SK-N-MC (cell line): ENCODE data around the gene OCEL1.

Source experiments
- DNase-seq: peaks from one replicate; pipeline ENCODE4 v3.0.0-alpha.2; 2011; ENCODE audit warnings: low read depth, low spot score
- H3K27ac ChIP-seq: fragments of 200-600 bp; sonication (generic); 2 replicates; pipeline ENCODE4 v1.5.1; 2016; ENCODE audit warnings: mixed run types
- H3K36me3 ChIP-seq: fragments of 200-600 bp; sonication (generic); 2 replicates; pipeline ENCODE4 v1.6.1; 2017; ENCODE audit warnings: antibody characterized with exemption, low read length, mixed read lengths; ENCODE audit not compliant: insufficient read depth
- H3K4me3 ChIP-seq: fragments of 200-600 bp; sonication (generic); 2 replicates; pipeline ENCODE4 v1.5.1; 2016
- H3K9ac ChIP-seq: fragments of 200-600 bp; sonication (generic); 2 replicates; pipeline ENCODE4 v1.8.0; 2017; ENCODE audit warnings: mixed run types, mixed read lengths; ENCODE audit not compliant: insufficient read length
- H3K9me3 ChIP-seq: fragments of 200-600 bp; sonication (generic); 2 replicates; pipeline ENCODE4 v1.6.1; 2017; ENCODE audit warnings: low read depth, mild to moderate bottlenecking, antibody characterized with exemption, low read length, moderate library complexity, mixed read lengths
- EZH2 ChIP-seq: fragments of 200-600 bp; sonication (generic); IDR thresholded peaks from one replicate; pipeline ENCODE4 v1.6.1; 2017; ENCODE audit warnings: antibody characterized with exemption
- FOXP2 ChIP-seq: optimal IDR thresholded peaks from 2 replicates; pipeline ENCODE3; 2011; ENCODE audit warnings: mild to moderate bottlenecking, moderate library complexity; ENCODE audit not compliant: insufficient read depth; ENCODE audit errors: extremely low read length, control extremely low read depth
- POLR2AphosphoS5 ChIP-seq: IDR thresholded peaks from 2 replicates; pipeline ENCODE4 v1.6.1; 2012; ENCODE audit warnings: mild to moderate bottlenecking, low read depth, low read length, borderline replicate concordance

Gene OCEL1

DNA sequence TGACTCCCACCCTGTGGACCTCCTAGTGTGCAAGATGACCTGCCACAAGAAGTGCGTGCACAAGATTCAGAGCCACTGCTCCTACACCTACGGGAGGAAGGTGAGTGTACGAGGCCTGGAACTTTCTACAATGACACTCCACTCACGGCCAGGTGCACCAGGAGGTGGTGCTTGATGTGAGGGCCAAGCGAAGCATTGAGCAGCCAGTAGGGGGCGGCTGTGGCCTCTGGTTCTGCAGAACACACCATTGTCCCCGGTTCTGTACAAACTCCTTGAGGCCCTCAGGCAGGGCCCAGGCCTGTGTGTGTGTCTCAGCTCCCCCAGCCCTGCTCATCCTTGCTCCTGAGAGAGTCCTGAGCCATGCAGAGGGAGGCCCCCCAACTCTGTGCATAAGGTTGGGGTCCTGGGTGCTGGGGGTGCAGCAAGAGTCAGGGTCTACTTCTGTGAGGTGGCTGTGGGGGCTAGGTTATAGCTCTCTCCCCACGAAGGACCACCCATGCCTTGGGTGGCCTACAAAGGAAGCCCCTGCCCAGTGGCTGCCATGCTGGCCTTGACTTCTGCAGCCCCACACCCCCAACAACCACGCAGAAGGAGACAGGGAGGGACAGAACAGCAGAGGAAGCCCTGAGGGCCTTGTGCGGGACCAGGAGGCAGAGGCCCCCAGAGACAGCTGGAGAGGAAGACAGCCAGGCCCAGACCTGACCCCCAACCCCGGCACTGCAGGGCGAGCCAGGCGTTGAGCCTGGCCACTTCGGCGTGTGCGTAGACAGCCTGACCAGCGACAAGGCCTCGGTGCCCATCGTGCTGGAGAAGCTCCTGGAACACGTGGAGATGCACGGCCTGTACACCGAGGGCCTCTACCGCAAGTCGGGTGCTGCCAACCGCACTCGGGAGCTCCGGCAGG lies 20.5 kb upstream of the OCEL1 start:
- H3K27ac ChIP-seq: no peak overlapping the region
- no peak for DNase-seq
- TF ChIP-seq FOXP2 (no peak), EZH2 (no peak), POLR2AphosphoS5 (no peak)
- no peak overlapping the region for H3K4me3 ChIP-seq
- H3K36me3 ChIP-seq: peaks cover 10% of the 10 kb centered on the region; the same call in 1 of the 2 replicates
- no peak overlapping the region for H3K9ac ChIP-seq
- no peaks in the 10 kb centered on the region for H3K9me3 ChIP-seq

DNA sequence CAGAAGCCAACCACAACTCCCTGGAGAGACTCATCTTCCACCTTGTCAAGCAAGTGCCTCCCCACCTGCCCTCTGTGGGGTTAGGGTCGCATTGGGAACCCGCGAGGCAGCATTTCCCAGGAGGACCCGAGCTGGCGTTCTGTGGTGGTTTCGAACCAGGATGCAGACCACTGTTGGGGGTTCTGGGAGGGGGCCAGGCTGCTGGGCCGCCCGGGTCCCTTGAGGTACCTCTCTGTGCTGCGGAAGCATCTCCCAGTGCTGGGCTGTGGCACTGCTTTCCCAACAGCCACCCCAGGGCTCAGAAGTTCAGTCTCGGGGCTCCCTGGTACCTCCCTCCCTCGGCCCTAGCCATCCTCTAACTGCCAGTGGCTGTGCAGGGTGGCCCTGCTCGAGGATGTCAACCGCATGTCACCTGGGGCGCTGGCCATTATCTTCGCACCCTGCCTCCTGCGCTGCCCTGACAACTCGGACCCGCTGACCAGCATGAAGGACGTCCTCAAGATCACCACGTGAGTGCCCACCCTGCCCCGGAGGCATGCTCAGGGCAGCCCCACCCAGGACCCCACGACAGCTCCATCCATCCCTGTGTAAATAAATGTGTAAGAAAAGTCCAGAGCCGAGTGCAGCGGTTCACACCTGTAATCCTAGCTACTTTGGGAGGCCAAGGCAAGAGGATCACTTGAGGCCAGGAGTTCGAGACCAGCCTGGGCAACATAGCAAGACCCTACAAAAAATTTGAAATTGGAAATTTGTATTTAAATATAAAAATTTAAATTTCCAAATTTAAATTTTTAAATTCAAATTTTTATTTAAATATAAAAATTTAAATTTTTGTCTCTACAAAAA lies 19.1 kb upstream of the OCEL1 start:
- no peaks in the 10 kb centered on the region for H3K9me3 ChIP-seq
- H3K4me3 ChIP-seq: no peak overlapping the region
- TF ChIP-seq POLR2AphosphoS5 (no peak), EZH2 (no peak)
- peaks cover 8% of the 10 kb centered on the region; the same call in 1 of the 2 replicates for H3K36me3 ChIP-seq
- DNase-seq: no peak
- no peak overlapping the region for H3K9ac ChIP-seq
- no peak overlapping the region for H3K27ac ChIP-seq

DNA sequence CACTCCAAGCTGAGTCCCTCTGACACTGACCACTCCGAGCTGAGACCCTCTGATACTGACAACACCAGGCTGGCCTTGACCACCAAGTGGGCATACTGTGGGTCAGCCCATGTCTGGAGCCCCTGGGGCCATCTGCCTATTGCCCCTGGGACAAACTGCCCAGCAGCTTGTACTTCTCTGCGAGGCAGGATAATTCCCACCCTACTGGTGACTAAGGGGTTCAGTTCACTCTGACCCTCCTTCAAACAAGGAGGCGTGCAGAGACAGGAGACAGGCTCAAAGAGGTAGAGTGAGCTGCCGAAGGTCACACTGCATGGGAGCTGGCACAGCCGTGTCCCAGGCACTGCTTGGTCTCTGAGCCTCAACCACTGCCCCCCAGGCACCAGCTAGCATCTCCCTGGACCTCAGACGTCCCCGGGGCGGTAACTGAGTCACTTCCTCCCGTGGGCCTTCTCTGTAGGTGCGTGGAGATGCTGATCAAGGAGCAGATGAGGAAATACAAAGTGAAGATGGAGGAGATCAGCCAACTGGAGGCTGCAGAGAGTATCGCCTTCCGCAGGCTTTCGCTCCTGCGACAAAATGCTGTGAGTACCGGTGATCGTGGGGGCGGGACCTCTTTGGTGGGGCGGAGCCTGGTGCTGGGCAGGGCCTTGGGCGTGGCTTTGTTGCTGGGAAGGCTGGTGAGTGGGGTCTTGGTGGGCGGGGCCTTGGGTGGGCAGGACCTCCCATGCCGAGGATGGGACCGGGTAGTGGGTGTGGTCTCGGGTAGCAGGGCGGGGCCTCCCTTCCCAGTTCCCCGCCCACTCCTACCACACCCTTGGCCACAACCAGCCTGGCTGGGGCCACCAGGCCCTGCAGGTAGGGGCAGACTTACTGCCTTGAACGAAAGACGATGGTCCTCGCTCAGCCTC lies 16.6 kb upstream of the OCEL1 start:
- Histone ChIP-seq H3K9ac (no peak overlapping the region), H3K9me3 (no peaks in the 10 kb centered on the region), H3K27ac (no peak overlapping the region), H3K36me3 (no peaks in the 10 kb centered on the region), H3K4me3 (no peak overlapping the region)
- no peak for TF ChIP-seq FOXP2
- TF ChIP-seq POLR2AphosphoS5: no peak
- no peak for TF ChIP-seq EZH2
- peak; percentile 34 for DNase-seq

DNA sequence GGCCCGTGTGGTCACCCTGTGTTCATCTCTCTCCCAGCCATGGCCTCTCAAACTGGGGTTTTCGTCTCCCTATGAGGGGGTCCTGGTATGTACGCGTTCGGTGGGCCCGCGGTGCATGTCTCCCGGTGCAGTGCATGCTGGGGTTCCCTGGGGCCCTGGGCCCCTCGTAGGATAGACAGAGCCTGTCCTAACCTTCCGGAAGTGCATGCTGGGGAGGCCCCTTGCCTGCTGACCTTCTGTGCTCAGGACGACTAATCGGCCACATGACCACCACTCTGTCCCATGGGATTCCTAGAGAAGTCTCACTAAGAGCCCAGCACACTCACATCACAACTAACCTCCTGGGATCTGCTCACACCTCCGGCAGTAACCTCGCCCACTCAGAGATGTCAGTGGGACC lies 15.7 kb upstream of the OCEL1 start:
- Histone ChIP-seq H3K9me3 (no peaks in the 10 kb centered on the region), H3K9ac (no peak overlapping the region), H3K4me3 (no peak overlapping the region), H3K27ac (no peak overlapping the region), H3K36me3 (no peaks in the 10 kb centered on the region)
- no peak for DNase-seq
- no peak for TF ChIP-seq FOXP2
- TF ChIP-seq POLR2AphosphoS5: no peak
- TF ChIP-seq EZH2: no peak

DNA sequence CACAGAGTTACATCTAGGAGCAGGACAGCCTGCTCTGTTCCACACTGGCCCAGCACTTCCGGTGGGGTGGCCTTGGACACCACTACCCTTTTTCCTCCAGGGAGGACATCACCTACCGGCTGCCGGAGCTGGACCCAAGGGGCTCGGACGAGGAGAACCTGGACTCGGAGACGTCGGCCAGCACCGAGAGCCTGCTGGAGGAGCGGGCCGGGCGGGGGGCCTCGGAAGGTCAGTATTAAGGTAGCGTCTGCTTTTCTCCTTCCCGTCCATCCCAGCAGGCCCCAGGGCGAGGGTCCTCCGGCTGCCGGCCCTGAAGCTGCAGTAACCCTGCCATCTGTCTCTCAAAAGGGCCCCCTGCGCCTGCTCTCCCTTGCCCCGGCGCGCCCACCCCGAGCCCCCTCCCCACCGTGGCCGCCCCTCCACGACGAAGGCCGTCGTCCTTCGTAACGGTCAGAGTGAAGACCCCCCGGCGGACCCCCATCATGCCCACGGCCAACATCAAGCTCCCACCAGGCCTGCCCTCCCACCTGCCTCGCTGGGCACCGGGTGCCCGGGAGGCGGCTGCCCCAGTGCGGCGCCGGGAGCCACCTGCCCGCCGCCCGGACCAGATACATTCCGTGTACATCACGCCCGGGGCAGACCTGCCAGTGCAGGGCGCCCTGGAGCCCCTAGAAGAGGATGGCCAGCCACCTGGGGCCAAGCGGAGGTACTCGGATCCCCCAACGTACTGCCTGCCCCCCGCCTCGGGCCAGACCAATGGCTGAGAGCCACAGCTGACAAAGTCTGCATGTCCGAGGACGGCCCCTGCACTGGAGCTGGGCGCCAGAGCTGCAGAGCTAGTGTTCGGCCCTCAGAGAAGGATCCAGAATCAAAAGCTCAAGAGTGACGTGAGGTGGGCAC lies 14.2 kb upstream of the OCEL1 start:
- H3K4me3 ChIP-seq: no peak overlapping the region

DNA sequence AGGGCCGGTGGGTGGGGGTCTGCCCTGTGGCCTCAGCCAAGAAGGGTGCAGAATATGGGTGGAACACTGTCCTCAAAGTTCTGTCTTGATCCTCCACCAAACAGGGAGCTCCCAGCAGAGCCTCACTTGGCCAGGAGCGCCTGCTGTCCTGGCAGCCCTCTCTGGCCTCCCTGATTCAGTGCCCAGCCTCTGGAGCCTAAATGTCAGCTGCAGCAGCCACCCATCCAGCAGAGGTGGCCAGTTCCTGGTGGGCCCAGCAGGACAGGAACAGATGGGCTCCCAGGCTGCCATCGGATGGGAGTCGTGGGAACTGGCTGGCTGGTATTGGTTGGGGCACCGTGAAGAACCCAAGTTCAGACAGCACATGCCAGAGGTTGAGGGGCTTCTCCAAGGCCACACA lies 12.7 kb upstream of the OCEL1 start:
- no peaks in the 10 kb centered on the region; the same call in 1 of the 2 replicates for H3K36me3 ChIP-seq

More for the DNA sequence above, 14.2 kb upstream of the OCEL1 start:
- H3K36me3 ChIP-seq: no peaks in the 10 kb centered on the region
- no peaks in the 10 kb centered on the region for H3K9me3 ChIP-seq
- no peak overlapping the region for H3K27ac ChIP-seq
- TF ChIP-seq FOXP2 (no peak), POLR2AphosphoS5 (no peak), EZH2 (no peak)
- no peak for DNase-seq
- no peak overlapping the region for H3K9ac ChIP-seq

DNA sequence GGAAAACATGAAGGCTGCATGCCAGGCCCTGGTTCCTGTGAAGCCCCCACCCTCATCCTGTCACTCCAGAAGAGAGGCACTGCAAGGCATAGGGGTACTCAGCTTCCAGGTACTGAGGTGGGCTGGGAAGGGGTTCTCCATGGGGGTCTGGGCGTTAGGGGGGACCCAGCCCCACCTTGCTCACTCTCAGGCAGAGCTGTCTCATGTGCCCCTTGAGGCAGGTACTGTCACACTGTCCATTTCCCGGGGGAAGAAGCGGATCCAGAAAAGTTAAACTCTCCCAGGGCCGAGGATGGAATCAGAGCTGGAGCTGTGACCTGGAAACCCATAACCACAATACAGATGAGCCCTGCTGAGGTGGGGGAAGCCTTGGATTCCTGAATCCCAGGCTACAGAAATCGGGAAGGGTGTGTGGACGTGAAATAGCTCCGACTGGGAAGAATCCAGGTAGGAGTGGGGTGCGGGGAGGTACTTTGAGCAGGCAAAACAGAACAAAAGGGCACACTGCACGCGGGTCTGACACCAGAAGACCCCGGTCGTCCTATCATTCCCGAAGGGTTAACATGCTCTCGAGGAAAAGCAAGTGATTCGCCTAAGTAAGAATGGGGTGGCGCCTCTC lies 11.4 kb upstream of the OCEL1 start:
- no peak for DNase-seq
- TF ChIP-seq FOXP2 (no peak), POLR2AphosphoS5 (no peak), EZH2 (no peak)
- Histone ChIP-seq H3K9me3 (no peaks in the 10 kb centered on the region), H3K36me3 (peaks cover 5% of the 10 kb centered on the region; the same call in 1 of the 2 replicates), H3K9ac (peak overlapping the region; percentile 92), H3K4me3 (peak overlapping the region; percentile 88), H3K27ac (peak overlapping the region; percentile 97)

More for the DNA sequence above, 12.7 kb upstream of the OCEL1 start:
- TF ChIP-seq FOXP2 (no peak), EZH2 (no peak)
- Histone ChIP-seq H3K4me3 (no peak overlapping the region), H3K9ac (no peak overlapping the region), H3K27ac (no peak overlapping the region), H3K9me3 (no peaks in the 10 kb centered on the region)
- DNase-seq: no peak
